Measurements from ENCODE around the gene ALDH1A2.

Gene ALDH1A2

GRCh38 chr15:58066042-58066867, 744 bp upstream of the ALDH1A2 start:
- no peak overlapping the region for H3K27ac ChIP-seq
- TF ChIP-seq CTCF (conservative IDR thresholded peaks at IDR 0.05), result peak; percentile 75

- no peak for TF ChIP-seq CTCF (conservative IDR thresholded peaks at IDR 0.05)
- no peak overlapping the region for H3K27ac ChIP-seq
Observed at GRCh38 chr15:58064980-58065444, 499 bp downstream of the ALDH1A2 start.

- no peak for TF ChIP-seq CTCF (conservative IDR thresholded peaks at IDR 0.05)
- no peak overlapping the region for H3K27ac ChIP-seq
Observed at GRCh38 chr15:58064082-58064979, 1.2 kb downstream of the ALDH1A2 start.

GRCh38 chr15:58063614-58064013, 1.9 kb downstream of the ALDH1A2 start:
- no peak for TF ChIP-seq CTCF (conservative IDR thresholded peaks at IDR 0.05)
- H3K27ac ChIP-seq, result no peak overlapping the region

GRCh38 chr15:58062983-58063382, 2.5 kb downstream of the ALDH1A2 start:
- no peak for TF ChIP-seq CTCF (conservative IDR thresholded peaks at IDR 0.05)
- H3K27ac ChIP-seq, result no peak overlapping the region

- no peak overlapping the region for H3K27ac ChIP-seq
- TF ChIP-seq CTCF (conservative IDR thresholded peaks at IDR 0.05), result no peak
Observed at GRCh38 chr15:58062175-58062574, 3.3 kb downstream of the ALDH1A2 start.

- no peak overlapping the region for H3K27ac ChIP-seq
- no peak for TF ChIP-seq CTCF (conservative IDR thresholded peaks at IDR 0.05)
Observed at GRCh38 chr15:58060575-58060974, 4.9 kb downstream of the ALDH1A2 start.

All from VCaP (cell line).